ENCODE results near the gene UGT1A4.

The UGT1A4 gene

DNA sequence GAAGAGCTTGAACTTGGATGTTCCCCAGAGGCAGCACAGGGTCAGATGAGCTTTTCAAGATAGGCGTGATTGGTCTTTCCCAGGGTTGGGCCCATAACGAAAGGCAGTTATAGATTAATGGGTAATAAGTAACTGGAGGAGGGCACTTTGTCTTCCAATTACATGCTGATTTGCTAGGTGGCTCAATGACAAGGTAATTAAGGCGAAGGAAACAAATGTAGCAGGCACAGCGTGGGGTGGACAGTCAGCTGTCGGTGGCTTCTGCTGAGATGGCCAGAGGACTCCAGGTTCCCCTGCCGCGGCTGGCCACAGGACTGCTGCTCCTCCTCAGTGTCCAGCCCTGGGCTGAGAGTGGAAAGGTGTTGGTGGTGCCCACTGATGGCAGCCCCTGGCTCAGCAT lies at the start of gene UGT1A4:
Gene UGT1A4 (plus strand): TSS at position 185 of the 400 bp plus-strand sequence. CDS start 85 bp downstream, at position 270.
- FAIRE-seq: no peak

DNA sequence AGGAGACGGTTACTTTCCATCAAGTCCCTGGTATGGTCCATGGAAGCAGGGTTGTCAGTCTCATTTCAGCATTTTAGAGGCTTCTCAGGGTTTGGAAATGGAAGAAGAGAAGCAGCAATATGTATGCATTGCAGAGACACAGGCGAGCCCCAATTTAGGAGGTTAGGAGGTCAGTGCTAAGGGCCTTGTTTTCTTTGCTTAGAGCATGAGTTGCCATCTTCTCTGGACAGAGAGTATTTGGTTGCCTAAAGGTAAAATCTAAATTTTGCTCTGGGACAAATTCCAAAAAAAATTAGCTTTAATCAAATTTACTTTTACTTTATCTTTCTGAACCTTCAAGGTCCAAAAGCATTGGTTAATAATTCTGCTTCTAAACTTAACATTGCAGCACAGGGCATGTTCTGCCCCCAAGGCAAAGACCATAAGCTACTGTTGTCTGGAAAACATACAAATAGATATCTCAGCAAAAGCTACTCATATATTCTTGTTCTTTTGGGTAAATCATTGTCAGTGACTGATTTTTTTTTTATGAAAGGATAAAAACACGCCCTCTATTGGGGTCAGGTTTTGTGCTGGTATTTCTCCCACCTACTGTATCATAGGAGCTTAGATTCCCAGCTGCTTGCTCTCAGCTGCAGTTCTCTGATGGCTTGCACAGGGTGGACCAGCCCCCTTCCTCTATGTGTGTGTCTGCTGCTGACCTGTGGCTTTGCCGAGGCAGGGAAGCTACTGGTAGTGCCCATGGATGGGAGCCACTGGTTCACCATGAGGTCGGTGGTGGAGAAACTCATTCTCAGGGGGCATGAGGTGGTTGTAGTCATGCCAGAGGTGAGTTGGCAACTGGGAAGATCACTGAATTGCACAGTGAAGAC lies 47.0 kb upstream of the UGT1A4 start, which contains the start of gene UGT1A9:
Gene UGT1A9 (plus strand): TSS at position 609 of the 872 bp plus-strand sequence. CDS start 37 bp downstream, at position 646.
- FAIRE-seq: no peak

DNA sequence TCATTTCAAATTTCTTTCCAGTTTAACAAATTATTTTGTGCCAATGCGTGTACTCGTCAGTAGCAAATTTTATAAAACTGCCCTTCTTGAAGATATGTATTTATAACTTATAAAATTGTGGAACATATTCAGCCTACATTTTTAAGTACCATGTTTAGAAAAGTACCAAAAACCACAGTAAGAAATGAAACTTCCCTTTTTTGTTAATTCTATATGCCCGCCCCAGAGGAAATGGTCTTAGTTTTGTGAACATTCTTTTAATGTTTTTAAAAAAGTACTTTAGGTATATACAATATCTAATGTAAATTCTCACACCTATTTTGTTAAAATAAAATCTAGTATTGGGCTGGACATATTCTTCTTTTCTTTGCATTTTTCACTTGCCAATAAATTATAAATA lies 45.6 kb upstream of the UGT1A4 start:
- no peak for FAIRE-seq

DNA sequence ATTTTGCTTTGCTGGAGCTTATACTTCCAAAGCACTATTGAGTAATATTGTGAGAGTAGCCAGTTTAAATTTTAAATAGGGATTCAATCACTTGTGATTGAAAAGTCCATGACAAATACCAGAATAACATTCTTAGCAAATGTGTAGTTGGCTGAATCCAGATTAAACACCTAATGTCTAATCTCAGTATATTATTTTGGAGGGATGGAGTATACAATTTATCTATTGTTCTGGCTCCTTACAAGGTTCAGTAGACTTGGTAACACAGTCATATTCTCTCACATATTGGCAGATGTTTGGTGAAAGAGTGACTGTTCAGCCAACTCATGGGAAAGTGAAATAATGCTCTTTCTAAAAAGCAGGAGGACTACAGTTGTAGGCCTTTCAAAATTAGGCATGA lies 44.6 kb upstream of the UGT1A4 start:
- no peak for FAIRE-seq

DNA sequence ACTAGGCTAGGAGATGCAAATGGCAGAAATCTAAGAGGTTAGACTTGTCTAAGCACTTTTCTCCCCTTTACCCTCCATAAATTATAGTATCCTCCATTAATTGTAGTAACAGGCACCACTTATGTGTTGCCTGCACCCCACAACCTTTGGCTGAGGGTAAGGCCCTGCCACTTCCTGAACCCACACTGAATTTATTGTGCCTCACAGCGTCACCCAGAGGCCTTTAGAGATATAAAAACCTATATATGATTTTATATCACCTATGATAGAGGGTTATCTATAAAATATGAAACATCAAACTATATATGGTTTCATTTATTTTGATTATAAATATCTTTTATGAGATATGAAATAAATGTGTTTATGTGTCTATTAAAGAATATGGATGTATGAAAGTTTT lies 44.2 kb upstream of the UGT1A4 start:
- FAIRE-seq: no peak

DNA sequence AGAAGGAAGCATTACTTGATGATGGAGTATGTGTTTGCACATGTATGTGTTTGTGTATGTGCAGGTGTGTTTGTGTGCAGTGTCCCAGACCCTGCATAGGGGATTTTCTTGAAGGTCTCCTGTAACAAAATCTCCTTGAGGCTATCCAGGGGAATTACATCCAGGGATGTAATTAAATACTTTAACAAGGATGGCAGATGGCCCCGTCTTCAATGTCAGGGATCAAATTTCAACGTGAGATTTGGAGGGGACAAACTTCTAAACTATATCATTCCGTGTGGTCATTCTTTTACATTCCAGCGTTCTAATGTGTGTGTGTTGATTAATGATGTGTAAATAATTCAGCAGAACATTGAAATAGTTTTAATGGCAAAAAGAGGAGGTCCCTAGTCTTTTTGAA lies 43.5 kb upstream of the UGT1A4 start:
- FAIRE-seq: no peak

DNA sequence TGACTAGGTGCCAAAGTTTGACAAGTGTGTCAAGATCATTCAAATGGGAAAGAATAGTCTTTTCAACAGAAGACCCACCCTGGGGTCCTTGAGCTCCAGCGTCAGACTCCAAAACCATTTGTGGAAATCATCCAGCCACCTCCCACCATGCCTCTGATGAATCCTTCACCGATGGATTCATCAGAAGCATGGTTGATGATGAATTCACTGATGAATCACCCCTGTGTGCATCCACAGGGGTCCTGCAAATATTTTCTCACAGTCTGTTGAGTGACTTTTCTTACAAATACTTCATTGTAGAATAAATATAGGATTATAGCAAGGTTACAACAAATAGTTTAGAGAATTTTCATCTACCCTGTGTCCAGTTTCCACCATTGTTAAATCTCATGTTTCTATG lies 42.5 kb upstream of the UGT1A4 start:
- FAIRE-seq: no peak

DNA sequence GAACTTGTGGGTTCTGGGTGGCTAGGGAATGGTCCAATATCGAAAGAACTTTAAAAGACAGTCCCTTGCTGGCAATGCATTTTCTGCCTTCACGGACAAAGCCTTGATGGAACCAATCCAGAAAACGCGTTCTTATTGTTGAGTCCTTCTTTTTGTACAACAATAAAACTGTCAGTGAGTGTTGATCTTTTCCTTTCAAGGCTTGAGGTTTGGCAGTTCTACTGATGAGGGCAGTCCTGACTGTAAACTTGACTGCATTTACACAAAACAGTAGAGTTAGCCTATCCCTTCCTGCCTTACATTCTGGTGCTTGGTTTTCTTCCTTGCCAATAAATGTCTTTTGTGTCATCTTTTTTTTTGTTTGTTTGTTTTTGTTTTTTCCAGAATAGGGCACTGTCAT lies 39.3 kb upstream of the UGT1A4 start:
- no peak for FAIRE-seq

DNA sequence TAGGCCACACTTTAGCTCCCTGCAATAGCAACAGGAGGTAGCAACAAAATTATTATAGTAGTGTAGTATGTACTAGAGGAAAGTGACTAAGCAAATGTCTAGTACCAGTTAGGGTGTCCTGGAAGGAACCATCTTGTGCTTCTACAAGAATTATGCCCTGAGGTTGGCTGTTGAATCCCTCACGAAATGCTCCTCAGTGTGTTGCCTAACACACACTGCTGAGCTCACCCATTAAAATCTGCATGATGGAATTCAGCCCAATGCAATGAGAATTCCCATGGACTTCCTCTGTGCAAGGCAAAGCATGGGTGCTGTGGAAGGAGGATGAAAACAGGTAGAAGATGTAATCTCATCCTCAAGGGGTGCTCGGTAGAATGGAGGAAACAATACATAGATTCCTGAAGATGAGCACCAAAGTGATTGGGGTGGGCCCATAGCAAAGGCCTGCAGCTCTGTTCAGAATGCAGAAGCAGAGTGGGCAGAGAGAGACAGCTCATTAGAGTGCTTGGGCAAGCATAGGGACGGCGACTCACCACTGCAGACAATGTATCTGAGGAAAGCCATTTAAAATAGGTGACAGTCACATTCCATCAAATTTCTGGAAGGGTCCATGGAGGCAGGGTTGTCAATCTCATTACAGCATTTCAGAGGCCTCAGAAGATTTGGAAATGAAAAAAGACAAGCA lies 38.0 kb upstream of the UGT1A4 start:
- no peak for FAIRE-seq

DNA sequence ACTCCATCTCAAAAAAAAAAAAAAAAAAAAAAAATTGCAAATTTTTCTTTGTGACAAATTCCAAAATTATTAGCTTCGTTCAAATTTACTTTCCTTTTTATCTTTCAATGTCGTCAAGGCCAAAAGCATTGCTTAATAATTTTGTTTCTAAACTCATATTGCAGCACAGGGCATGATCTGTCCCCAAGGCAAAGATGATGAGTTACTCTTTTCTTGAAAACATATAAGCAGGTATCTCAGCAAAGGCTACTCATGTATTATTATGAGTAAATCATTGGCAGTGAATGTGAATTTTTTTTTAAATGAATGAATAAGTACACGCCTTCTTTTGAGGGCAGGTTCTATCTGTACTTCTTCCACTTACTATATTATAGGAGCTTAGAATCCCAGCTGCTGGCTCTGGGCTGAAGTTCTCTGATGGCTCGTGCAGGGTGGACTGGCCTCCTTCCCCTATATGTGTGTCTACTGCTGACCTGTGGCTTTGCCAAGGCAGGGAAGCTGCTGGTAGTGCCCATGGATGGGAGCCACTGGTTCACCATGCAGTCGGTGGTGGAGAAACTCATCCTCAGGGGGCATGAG lies 36.9 kb upstream of the UGT1A4 start, which contains the start of gene UGT1A7:
Gene UGT1A7 (plus strand): TSS at position 381 of the 579 bp plus-strand sequence. CDS start 37 bp downstream, at position 418.
- FAIRE-seq: no peak

DNA sequence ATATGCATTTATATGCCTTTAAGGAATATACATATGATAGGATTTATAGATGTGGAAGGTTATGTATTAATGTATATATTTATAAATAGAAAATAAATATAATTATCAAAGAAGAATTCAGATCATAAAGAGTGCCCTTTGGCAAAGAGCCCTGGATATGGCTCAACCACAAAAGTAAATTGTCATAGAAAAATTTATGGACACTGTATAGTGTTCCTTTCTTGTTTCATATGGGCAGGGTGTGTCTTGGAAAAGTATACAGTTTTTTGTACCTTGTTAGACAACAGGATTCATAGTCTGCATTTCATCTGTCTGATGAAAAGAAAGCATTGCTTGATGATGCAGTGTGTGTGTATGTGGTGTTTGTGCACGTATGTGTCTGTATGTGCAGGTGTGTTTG lies 33.9 kb upstream of the UGT1A4 start:
- FAIRE-seq: no peak

DNA sequence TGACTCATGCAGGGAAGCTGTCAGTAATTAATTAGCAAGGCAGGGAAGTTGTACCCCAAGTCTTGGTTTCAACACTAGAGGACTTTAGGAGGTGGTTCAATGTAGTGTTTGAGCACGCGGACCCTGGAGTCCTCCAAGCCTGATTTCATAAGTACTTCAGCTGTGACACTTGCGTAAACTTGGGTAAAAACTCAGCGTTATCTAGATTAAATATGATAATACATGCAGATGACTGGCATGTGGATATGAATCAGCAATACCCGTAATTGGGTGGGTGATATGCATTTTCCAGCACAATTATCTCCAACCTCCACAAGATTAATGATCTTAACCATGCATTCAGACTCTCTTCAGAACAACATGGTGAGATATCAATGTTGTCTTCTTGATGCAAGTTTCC lies 31.6 kb upstream of the UGT1A4 start:
- FAIRE-seq: no peak

DNA sequence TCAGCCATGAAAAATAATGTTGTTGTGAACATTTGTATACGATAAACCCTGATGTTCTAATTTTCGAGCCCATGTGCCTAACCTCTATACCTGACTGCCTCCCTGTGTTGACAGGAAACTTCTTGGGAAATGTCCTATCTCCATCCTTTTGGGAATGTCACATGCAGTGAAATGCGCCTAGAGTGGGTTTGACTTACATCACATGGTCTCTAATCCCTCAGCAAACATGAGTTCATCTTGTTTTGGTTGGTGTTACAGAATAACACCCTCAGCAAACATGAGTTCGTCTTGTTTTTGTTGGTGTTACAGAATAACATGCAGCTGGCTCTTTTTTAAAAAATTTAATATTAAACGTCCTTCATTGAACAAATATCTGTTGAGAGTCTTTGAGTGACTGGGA lies 30.2 kb upstream of the UGT1A4 start:
- no peak for FAIRE-seq

DNA sequence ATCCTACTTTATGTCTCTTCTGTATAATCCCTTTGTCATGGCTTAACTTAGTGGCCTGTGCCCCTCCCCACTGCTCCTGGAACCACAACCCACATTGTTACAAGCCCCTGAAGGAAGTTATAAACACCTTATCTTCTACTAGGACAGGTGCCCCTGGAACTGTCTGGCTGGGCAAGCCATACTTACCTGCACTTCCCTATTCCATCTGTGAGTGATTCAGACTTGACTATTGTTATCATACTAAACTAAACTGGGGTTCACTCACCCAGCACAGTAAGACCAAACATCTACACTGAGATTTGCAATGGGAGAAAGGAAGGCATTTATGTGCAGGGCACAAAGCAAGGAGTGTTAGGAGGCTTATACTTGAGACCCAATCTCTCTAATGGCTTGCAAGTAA lies 29.5 kb upstream of the UGT1A4 start:
- no peak for FAIRE-seq

DNA sequence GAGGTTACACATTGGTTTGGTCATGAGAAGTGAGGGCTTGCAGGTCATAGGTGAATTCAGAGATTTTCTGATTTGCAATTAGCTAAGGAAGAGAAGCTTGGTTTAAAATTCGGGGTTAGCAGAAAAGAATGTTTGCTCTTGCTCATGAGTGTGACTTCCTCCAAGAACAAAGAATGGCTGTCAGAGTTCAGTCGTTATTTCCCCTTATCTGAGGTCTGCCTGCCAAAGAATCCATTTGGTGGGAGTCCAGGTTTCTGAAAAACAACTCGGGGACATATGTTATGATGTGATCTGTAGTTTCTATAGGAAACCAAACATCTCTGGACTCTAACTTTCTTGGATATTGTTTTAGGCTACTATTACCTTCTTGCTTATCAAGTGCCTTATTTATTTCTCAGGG lies 29.0 kb upstream of the UGT1A4 start:
- no peak for FAIRE-seq

DNA sequence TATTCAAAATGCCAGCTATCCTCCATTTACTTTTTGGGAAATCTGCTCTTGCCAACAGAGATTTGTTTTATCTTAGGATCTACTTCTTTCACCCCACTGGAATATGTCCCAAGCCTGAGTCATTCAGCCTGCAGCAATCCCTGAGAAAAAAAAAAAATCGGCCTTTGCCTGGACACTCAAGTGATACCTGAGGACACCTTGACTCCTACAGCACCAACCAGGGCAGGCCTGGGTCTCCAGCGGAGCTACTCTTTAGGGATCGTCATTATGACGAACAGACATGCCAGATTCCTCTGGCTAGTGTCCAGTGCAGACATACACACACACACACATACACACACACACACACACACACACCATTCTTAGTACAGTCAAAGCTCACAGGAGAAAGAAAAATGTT lies 28.1 kb upstream of the UGT1A4 start:
- no peak for FAIRE-seq

DNA sequence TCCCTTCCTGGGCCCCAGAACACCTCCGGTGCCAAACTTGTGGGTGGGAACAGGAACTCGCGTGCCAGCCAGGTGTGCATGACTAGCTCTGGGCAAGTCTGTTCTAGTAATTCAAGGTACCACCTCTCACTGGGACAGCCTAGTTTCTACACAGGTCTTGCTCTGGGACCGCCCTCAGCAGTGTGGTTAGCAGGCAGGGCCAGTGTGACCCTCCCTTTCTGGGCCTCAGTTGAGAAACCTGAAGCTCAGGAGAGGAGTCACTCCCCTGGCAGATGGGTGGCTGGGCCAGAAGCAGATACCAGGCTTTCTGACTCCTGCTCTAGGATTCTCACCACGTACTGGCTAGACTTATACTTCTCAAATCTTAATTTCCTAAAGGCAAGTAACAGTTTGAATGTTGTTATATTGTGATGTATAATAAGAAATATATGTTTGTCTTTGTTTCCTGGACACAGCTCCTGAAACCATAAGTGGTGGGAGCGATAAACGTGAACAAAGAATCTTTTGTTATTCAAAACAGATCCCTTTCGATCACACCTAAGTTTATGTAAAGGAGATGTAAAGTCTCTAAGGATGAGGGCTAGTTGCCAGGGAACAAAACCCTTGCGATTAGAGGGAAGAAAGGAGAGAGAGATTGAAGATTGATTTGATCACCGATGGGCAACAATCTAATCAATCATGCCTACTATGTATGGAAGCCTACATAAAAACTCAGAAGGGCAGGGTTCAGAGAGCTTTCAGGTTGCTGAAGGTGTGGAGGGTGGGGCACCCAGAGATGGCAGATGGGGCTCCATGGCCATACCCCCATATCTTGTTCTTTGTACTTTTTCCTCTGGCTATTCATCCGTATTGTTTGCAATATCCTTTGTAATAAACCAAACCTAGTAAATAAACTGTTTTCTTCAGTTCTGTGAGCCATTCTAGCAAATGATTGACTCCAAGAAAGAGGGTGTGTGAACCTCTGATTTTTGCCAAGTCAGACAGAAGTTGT lies 26.8 kb upstream of the UGT1A4 start:
- no peak for FAIRE-seq

DNA sequence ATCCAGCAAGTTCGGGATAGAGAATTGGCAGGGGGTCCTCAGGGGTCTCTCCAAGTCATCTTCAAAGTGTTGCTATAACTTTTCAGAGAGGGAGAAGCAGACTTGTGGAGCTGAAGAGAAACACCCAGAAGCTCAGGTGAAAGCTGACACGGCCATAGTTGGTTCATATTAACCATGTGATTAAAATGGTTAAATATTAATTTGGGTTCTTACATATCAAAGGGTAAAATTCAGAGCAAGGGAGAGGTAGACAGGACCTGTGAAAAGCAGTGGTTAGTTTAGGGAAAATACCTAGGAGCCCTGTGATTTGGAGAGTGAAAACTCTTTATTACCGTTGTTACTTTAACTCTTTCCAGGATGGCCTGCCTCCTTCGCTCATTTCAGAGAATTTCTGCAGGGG lies 25.9 kb upstream of the UGT1A4 start, which contains the start of gene UGT1A6:
Gene UGT1A6 (plus strand): TSS at position 243 of the 400 bp plus-strand sequence. CDS start 115 bp downstream, at position 358.
- FAIRE-seq: no peak

DNA sequence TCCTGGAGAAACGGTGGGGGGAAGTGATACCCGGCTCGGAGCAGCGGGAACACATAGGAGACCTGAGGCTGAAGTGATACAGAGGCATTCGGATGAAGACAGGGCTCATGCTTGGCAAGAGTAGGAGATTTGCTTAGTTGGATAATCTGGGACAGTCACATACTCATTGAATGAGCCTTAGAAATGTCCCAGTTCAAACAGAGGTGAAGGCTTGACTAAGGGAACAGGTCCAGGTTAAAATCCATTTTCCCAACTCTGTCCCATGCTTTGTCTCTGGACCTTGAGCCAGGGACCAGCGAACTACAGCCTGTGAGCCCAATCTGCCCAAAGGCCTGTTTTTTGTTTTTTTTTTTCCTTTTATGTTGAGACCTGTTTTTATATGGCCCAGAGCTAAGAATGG lies 24.6 kb upstream of the UGT1A4 start:
- FAIRE-seq: no peak

DNA sequence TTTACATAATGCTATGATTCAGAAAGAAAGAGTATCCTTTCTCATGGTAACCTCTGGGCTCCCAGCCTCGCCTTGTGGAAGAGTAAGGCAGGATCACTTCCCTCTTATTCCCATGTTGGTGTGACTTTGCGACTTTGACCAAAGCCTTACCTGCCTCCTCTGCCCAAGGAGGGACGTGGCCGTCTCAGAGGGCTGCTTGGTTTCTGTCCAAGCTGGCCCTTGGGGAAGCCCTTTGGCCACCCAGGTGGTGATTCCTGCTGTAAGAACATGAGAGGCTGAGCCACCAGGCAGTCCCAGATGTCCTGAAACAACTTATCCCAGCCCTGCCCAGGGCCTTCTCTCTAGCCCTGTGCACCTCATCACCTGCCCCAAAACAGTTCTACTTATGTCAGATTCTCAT lies 19.8 kb upstream of the UGT1A4 start:
- no peak for FAIRE-seq

DNA sequence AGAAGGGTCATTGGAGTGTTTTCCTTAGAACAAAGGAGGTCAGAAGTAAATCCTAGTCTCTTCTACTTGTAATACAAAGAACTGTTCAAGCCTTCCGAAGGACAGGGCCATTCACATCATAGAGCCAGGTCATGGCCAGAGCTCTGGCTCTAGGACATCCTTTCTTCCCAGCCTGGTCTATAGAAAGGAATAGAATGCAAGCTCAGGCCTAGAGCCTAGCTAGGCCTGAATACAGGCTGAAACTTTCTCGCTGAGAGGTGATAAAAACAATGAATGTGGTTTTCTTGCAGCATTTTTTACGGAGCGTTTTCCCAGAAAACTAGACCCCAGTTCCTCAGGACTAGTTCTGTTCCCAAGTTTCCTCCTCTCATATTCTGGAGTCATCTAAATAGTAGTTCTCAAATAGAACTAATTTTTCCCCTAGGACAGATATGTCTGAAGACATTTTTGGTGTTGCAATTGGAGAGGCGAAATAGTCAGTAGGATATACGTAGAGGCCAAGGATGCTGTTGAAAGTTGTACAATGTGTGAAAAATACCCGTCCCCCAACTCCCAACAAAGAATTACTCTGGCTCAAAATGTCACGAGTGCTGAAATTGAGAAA lies 19.0 kb upstream of the UGT1A4 start:
- no peak for FAIRE-seq
